EL (cell line): ENCODE measurements around the gene ST8SIA5.

ENCODE experiments used
- DNase-seq: peaks from one replicate; pipeline ENCODE4 v3.0.0-alpha.2; 2016

ST8SIA5 gene

GRCh38 chr18:46705521-46705920 lies 51.3 kb downstream of the ST8SIA5 start:
- DNase-seq, result no peak

GRCh38 chr18:46704816-46705215 lies 52.0 kb downstream of the ST8SIA5 start:
- no peak for DNase-seq

GRCh38 chr18:46704189-46704588 lies 52.7 kb downstream of the ST8SIA5 start:
- DNase-seq, result no peak

DNA sequence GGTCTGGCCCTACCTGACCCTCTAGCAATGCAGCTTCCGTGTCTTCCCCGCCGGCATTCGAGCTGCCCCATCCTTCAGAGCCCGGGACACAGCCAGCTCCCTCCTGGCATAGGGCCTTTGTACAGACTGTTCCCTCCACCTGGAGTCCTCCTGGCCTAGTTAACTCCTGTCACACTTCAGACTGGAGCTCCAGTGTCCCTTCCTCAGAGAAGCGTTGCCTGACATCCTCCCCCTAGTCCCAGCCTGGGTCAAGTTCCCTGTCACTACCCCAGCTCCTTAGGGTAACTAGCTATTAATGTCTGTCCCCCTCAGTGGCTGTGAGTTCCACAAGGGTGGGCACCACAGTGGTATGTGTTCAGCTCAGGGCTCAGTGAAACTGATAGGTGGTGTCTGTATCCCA lies 54.4 kb downstream of the ST8SIA5 start:
- no peak for DNase-seq

GRCh38 chr18:46700066-46700824 lies 56.6 kb downstream of the ST8SIA5 start:
- no peak for DNase-seq

- no peak for DNase-seq
Observed at GRCh38 chr18:46696702-46697101, 60.2 kb downstream of the ST8SIA5 start.

- DNase-seq, result no peak
Observed at GRCh38 chr18:46696268-46696667, 60.6 kb downstream of the ST8SIA5 start.

DNA sequence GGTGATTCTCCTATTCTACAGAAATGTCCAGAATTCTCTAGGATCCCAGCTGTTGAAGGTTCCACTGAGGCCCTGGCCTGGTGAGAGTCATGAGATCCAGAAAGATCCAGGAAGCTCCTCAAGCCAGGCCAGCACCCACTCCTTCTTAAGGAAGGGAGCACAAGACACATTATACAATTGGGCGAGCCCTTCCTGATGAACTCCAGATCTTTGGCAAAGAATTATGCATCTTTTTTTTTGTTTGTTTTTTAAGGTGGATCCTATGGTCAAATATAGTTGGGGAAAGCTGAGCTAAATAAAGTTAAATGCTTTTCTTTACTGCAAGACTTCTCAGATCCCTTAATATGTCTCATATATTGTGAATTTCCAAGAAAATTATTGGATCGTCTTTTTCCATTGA lies 62.9 kb downstream of the ST8SIA5 start:
- DNase-seq, result no peak

DNA sequence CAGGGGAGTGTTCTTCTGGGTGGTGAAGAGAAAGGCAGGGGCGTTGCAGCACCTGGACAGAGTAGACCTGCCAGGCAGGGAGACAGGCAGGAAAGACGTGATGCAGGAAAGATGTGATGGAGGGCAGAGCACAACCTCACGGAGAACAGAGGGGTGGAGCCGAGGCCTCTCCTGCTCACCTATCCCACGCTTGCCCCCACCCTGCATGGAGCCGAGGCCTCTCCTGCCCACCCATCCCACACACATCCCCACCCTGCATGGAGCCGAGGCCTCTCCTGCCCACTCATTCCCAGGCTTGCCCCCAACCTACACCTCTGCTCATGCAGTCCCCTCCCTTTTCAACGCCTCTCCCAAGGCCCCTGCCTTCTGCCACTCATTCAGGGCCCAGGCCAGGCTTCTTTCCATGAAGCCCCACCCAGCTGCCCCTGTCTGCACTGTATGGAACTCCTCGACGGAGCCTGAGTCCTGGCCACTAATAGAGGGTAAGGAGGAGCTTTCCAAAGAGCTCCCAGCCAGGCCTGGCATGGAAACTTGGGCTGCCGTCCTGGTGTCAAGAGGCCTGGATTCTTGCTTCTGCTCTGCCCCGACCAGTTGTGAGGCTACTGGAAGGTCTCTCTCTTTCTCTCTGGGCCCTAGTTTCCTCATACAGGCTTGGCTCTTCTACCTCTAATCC lies 67.9 kb downstream of the ST8SIA5 start:
- no peak for DNase-seq

DNA sequence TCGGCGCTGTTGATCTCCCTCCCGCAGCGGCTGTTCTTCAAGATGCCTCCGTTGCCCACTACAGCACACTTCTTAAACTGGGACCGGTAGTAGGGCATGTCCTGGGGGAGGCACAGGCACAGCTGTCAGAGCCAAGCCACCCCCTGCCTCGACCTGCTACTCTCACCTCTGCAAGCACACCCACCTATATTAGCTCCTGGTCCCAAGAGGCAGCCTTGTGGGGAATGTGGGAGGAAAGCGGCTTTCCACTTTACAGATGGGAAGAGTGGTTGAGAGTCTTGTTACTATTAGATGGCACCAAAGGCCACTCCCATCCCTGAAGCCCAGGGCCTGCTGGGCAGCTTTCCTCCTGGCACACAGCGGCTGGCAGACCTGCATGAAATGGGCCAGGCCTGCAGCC lies 70.7 kb downstream of the ST8SIA5 start:
- no peak for DNase-seq

DNA sequence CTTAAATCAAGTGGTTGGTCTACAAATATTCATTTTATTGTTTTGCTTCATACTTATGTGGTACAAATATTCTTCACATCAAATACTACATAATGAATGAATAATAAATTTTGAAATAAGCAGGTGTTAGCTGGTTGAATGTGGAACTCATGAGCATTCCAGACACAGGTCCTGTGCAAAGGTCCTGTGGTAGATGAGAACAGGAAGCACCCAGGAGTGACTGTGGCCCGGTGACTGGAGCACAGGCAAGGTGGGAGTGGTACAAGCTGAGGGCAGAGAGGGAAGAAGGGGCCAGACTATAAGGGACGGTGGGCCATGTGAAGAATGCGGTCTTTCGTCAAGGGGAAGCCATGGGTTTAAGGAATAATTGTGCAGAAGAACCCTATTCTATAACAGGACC lies 73.6 kb downstream of the ST8SIA5 start:
- no peak for DNase-seq

- DNase-seq, result no peak
Observed at GRCh38 chr18:46680784-46681695, 75.8 kb downstream of the ST8SIA5 start.

DNA sequence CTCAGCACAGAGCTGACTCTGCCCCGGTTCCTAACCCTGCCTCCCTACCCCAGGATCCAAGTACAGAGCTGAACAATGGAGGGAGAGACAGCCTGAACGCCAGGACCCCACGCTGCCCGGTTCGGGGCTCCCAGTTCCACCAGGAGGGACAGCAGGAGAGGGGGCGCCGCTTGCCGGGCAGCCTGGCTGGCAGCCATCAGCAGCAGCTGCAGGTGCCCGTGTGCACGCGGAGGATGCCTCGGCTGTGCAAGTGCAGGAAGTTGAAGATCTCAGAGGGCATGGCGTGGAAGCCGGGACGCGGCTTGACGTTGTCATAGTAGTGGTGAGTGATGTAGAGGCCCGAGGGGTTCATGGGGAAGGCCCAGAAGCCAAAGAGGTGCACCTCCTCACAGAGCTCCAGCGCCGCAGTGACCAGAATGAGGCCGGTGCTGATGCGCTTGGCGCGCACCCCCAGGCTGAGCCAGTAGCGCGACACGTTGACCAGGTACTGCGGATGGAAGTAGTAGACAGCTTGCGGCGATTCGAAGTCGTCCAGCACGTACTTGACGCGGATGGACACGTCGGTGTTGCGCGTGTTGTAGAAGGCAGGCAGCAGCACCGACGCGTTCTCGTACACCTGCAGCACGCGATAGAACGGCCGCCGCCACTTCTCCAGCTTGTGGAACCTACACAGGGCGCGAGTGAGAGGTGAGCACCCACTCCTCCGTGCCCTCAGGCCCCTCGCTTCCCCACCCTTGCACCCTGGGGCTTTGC lies 76.8 kb downstream of the ST8SIA5 start:
- DNase-seq, result no peak

DNA sequence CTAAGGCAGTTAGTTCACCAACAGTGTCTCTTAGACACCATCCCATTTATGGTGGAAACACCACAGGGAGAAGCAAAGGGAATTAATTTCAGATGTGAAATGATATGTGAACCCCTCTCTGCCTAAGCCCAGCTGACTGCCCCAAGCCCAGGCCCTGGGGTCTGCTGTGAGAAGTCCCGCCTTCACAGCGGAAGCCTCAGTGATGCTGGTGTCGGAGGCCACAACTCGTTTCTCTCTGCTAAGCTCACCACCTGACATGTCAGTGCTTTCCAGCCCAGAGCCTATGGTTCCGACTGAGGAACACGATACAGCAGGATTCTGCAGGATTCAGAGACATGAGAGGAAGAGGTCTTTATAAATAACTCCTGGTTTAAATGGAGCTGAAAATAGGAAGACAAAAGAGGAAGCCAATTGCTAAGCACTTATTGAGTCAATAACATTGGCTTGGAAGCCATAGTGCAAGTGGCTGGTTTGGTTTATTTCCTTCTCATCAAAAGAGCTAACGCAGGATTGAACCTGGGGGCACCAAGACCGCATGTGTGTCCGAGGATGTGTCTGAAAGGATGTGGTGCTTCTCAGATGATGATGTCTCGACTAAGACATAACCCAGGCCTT lies 78.0 kb downstream of the ST8SIA5 start:
- no peak for DNase-seq

- DNase-seq, result no peak
Observed at GRCh38 chr18:46678041-46678440, 78.8 kb downstream of the ST8SIA5 start.

- peak; percentile 29 for DNase-seq
Observed at GRCh38 chr18:46677611-46678010, 79.2 kb downstream of the ST8SIA5 start.

DNA sequence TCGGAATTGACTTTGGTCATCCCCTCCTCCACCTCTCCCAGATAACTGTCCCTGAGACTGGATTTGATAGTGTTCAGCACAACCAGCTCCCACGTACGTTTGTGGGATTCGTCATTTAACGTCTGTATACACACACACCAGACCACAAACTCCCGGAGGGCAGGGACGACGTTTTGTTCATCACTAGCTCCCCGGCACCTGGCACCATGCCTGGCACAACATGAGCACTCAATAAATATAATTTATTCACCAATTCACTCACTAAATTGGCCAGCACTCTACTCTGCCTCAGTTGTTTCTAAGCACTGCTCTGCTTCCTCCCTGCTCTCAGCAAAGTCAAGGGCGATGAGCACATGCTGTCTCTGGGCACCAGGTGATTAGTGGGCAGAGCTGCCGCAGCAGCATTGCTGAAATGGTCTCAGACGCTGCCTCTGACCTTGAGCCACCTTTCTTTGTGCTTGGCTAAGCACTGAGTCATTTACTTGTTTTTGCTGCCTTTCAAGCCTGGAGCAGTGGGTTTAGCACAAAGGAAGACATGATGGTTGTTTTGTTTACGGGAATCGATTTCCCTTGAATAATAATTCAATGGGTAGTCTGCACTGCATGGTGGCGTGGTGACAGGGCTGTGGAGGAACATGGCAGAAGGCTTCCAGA lies 80.5 kb downstream of the ST8SIA5 start:
- DNase-seq, result peak; percentile 20

- no peak for DNase-seq
Observed at GRCh38 chr18:46675112-46675511, 81.7 kb downstream of the ST8SIA5 start.

DNA sequence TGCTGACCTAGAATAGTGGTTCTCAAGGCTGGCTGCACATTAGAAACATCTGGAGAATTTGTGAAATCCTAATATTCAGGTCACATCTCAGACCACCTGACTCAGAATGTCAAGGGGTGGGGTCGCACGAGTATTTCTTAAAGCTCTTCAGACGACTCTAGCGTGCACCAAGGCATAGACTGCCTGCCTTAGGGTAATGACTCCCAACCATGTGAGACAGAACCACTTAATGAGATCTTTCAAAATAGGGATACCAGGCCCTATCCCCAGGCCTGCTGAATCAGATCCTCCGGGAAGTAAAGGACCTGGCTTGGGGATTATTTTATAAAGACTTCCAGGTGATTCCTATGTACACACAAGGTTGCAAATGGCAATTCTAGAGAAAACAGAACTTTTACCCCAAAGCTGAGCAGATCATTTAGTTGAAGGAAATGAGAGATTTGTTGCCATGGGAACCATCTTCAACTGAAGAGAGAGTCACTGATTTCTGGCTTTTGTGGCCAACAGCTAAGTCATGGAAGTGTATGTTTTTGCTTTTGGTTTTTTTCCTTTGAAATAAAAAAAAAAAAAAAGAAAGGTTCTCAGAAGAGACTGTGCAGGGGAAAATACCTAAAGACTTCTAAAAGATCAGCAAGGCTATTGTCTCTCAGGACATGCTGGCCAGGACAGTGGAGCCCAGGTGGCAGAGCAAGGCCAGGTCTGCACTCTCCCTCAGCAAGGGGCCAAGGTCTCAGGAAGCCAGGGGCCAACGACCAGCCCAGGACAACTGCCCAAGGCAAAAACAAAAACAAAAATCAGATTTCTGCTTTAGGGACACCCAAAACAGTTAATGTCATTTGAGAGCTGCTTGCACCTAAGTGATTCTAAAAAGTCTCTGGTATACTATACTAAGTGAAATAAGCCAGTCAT lies 84.5 kb downstream of the ST8SIA5 start:
- DNase-seq, result no peak

- DNase-seq, result no peak
Observed at GRCh38 chr18:46668694-46669093, 88.2 kb downstream of the ST8SIA5 start.

DNA sequence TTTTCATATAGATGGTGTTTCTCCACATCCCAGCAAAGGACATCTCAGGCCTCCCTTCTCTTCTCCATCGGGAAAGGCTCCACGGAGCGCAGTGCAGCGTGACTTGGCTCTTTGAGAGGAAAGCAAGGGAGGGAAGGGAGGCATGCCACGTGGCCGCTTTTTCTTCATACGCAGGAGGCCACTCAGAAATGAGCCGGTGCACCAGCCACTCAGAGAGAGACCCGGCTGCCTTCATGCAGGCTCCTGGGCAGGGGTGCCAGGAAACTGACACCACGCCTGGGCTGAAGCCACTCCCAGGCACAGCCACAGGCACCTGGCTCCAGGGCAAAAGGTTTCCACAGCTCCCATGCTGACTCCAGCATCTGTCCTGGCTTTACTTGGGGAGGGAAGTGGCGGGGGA lies 88.7 kb downstream of the ST8SIA5 start:
- no peak for DNase-seq
